Activated naive CD4-positive, alpha-beta T cell treated with anti-CD3 and anti-CD28 coated beads, Interleukin-2, amount 50 U/mL, for 72 hours (primary cell): ENCODE data around the gene PCDHB4. TPM values are rescaled to one million over a fixed set of nuclear protein-coding genes. Genes with fewer than 3 reads are reported as not detected.

Source experiments
- total RNA-seq, 2 donors: library from RNA; stranded (reverse); gene quantifications; one replicate each; pipeline ENCODE4 v1.2.3, GENCODE V29; 2022

Gene PCDHB4
- total RNA-seq, 2 donors from 2014 or later = not detected

Other genes starting within 250 kb of the PCDHB4 start
- not detected for gene PCDHA12, start 246.5 kb upstream of the PCDHB4 start, total RNA-seq
- not detected for gene PCDHA13, start 239.7 kb upstream of the PCDHB4 start, total RNA-seq
- not detected for gene PCDHAC1, start 195.5 kb upstream of the PCDHB4 start, total RNA-seq
- not detected for gene PCDHAC2, start 155.3 kb upstream of the PCDHB4 start, total RNA-seq
- gene PCDHB1, start 70.4 kb upstream of the PCDHB4 start, total RNA-seq = not detected
- gene PCDHB2, start 27.2 kb upstream of the PCDHB4 start, total RNA-seq = not detected
- gene PCDHB3, start 21.3 kb upstream of the PCDHB4 start, total RNA-seq = not detected
- under 1 TPM in 1 of 2 donors, not detected in 1; 0.08 TPM for gene PCDHB5, start 13.4 kb downstream of the PCDHB4 start, total RNA-seq
- not detected for gene PCDHB6, start 28.2 kb downstream of the PCDHB4 start, total RNA-seq
- not detected for gene PCDHB7, start 50.8 kb downstream of the PCDHB4 start, total RNA-seq
- not detected for gene PCDHB8, start 56.0 kb downstream of the PCDHB4 start, total RNA-seq
- not detected for gene PCDHB16, start 60.6 kb downstream of the PCDHB4 start, total RNA-seq
- gene PCDHB9, start 65.3 kb downstream of the PCDHB4 start, total RNA-seq = not detected
- gene PCDHB10, start 70.5 kb downstream of the PCDHB4 start, total RNA-seq = not detected
- gene PCDHB11, start 77.8 kb downstream of the PCDHB4 start, total RNA-seq = not detected
- gene PCDHB12, start 86.9 kb downstream of the PCDHB4 start, total RNA-seq = not detected
- not detected for gene PCDHB13, start 92.1 kb downstream of the PCDHB4 start, total RNA-seq
- not detected for gene PCDHB14, start 101.5 kb downstream of the PCDHB4 start, total RNA-seq
- not detected for gene PCDHB15, start 123.6 kb downstream of the PCDHB4 start, total RNA-seq
- under 1 TPM in 1 of 2 donors, not detected in 1; 0.23 TPM for gene SLC25A2, start 182.2 kb downstream of the PCDHB4 start, total RNA-seq
- gene TAF7, start 199.0 kb downstream of the PCDHB4 start, total RNA-seq = 10 to 100 TPM; 44.7 to 46.7 TPM
- under 1 TPM in 1 of 2 donors, not detected in 1; 0.11 TPM for gene PCDHGA1, start 208.7 kb downstream of the PCDHB4 start, total RNA-seq
- gene PCDHGA2, start 216.9 kb downstream of the PCDHB4 start, total RNA-seq = not detected
- gene PCDHGA3, start 222.0 kb downstream of the PCDHB4 start, total RNA-seq = not detected
- not detected for gene PCDHGB1, start 228.3 kb downstream of the PCDHB4 start, total RNA-seq
- not detected for gene PCDHGA4, start 233.2 kb downstream of the PCDHB4 start, total RNA-seq
- under 1 TPM; 0.12 to 0.20 TPM for gene PCDHGB2, start 238.2 kb downstream of the PCDHB4 start, total RNA-seq
- under 1 TPM in 1 of 2 donors, not detected in 1; 0.09 TPM for gene PCDHGA5, start 242.3 kb downstream of the PCDHB4 start, total RNA-seq
- under 1 TPM; 0.09 to 0.14 TPM for gene PCDHGB3, start 248.4 kb downstream of the PCDHB4 start, total RNA-seq